Tibial artery (tissue), 4 donors: ENCODE results near the gene COBLL1.

Experiments used
- DNase-seq, 2 donors: peaks; one replicate each; pipeline ENCODE4 v3.0.0-alpha.2; 2019
- H3K27ac ChIP-seq, 2 donors: fragments of 200-600 bp; sonication (generic) in 1 of 2; 1 replicate in 1 of 2; 2 replicates in 1 of 2; pipeline ENCODE4 v1.5.1; 2018 to 2019; ENCODE audit warnings: mild to moderate bottlenecking in 1 of 2
- H3K27me3 ChIP-seq, 2 donors: fragments of 200-600 bp; sonication (generic) in 1 of 2; one replicate each; pipeline versions ENCODE4 v1.5.1 to v1.6.0; 2016 to 2019
- H3K36me3 ChIP-seq, 3 donors: fragments of 200-600 bp; sonication (generic) in 2 of 3; one replicate each; pipeline ENCODE4 v1.5.1; 2016 to 2019; ENCODE audit warnings: mild to moderate bottlenecking in 2 of 3
- H3K4me1 ChIP-seq, 4 donors: fragments of 200-600 bp; sonication (generic) in 2 of 4; 1 replicate in 3 of 4; 2 replicates in 1 of 4; pipeline ENCODE4 v1.5.1; 2016 to 2019
- H3K4me3 ChIP-seq, 2 donors: fragments of 200-600 bp; sonication (generic) in 1 of 2; 1 replicate in 1 of 2; 2 replicates in 1 of 2; pipeline ENCODE4 v1.5.1; 2018 to 2019; ENCODE audit warnings: mild to moderate bottlenecking in 2 of 2
- H3K9me3 ChIP-seq, 3 donors: fragments of 200-600 bp; sonication (generic) in 1 of 3; one replicate each; pipeline ENCODE4 v1.5.1; 2016 to 2019
- CTCF ChIP-seq, 2 experiments: fragments of 200-600 bp in 1 of 2; fragments of 450-650 bp in 1 of 2; IDR thresholded peaks; one replicate each; pipeline ENCODE4 v1.5.1; 2017 to 2019; ENCODE audit warnings: antibody characterized with exemption in 2 of 2, mild to moderate bottlenecking in 1 of 2, moderate library complexity in 1 of 2
- intact Hi-C: fragments of 100-400 bp; cut with DNase I; formaldehyde crosslinking; loops from one replicate; pipeline ENCODE4 v1.15.0; 2023; ENCODE audit warnings: low total_unique reads

The COBLL1 gene

DNA sequence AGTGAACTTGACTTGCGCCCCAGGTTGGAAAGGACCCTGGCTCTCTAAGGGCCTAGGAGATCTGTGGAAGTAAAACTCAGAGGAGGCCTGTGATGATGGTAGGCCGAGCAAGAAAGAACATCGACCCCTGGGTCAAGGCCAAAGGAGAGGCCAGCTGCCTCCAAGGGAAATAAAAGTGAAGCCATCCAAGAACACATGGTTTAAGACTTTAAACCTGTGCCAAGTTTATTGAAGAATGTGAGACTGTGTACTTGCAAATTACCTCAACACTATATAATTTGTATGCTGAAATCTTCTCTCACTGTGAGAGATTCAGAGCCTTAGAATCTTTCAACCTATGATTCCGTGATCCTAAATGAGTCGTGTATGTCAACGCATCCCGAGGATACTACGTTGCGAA, 40.7 kb upstream of the COBLL1 start:
- H3K9me3 ChIP-seq: no peaks in the 10 kb centered on the region
- no peak overlapping the region for H3K4me3 ChIP-seq
- H3K27ac ChIP-seq: no peak overlapping the region
- H3K27me3 ChIP-seq: no peaks in the 10 kb centered on the region
- H3K36me3 ChIP-seq: no peaks in the 10 kb centered on the region
- DNase-seq: no peak
- peaks cover 0 to 36% (median 7%) of the 10 kb centered on the region in 4 donors for H3K4me1 ChIP-seq
- no peak for TF ChIP-seq CTCF (IDR thresholded peaks at IDR 0.05)
- intact Hi-C loops: no loop called here

GRCh38 chr2:164881524-164881923, 39.9 kb upstream of the COBLL1 start:
- Histone ChIP-seq H3K27me3 (no peaks in the 10 kb centered on the region), H3K9me3 (no peaks in the 10 kb centered on the region), H3K4me1 (peaks cover 0 to 36% (median 7%) of the 10 kb centered on the region in 4 donors), H3K27ac (no peak overlapping the region), H3K36me3 (no peaks in the 10 kb centered on the region), H3K4me3 (no peak overlapping the region)
- intact Hi-C loops: no loop called here
- no peak for TF ChIP-seq CTCF (IDR thresholded peaks at IDR 0.05)
- DNase-seq: no peak

DNA sequence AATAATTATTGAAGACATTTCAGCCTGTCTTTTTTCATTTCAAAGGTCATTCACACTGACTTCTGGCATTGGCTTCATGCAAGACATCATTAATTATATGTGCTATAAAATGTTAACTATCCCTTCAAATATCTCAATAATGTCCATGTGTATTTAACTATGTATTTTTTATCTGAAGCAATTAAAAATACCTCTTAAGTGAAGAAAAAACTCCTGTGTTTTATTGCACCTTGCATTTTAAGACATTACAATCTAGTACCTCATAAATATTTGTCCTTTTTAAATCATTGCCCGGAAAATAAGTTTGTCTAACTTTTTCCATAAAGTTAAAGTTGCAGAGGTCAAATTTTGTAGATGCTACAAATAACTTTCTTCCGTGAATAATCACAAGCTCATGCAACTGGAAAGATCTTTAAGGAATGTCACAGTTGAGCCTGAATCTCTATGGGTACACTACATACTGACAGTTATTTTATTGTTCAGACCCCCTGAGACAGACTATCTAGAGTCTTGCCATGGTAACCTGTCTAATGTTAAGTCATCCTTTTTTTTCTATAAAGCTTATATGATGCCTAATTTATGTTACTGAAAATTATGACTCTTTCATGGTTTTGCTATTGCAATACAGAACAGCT, 38.4 kb upstream of the COBLL1 start:
- H3K27me3 ChIP-seq: no peaks in the 10 kb centered on the region
- no peaks in the 10 kb centered on the region for H3K9me3 ChIP-seq
- H3K4me1 ChIP-seq: peaks cover 0 to 36% (median 7%) of the 10 kb centered on the region in 4 donors
- no peak overlapping the region for H3K4me3 ChIP-seq
- H3K27ac ChIP-seq: no peak overlapping the region
- no peaks in the 10 kb centered on the region for H3K36me3 ChIP-seq
- DNase-seq: no peak
- intact Hi-C loops: no loop called here
- no peak for TF ChIP-seq CTCF (IDR thresholded peaks at IDR 0.05)

DNA sequence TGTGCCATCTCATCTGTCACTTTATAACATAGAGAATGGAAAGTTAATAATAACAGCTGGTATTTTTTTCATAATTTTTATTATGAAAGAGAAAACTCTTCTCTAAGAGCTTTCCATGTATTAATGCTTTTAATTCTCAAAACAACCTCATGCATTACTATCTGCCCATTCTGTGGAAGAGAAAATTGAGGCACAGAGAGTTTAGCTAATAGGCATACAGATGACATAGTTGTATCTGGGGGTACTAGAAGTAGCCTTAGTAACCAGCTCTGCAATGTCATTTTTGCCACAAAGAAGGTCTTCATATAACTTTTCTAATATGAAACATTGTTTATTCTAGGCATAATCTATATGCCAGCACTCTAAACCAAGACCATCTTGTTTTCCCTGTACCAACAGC, 36.3 kb upstream of the COBLL1 start:
- no peaks in the 10 kb centered on the region for H3K9me3 ChIP-seq
- intact Hi-C loops: no loop called here
- no peak overlapping the region for H3K4me3 ChIP-seq
- H3K4me1 ChIP-seq: peaks cover 0 to 36% (median 7%) of the 10 kb centered on the region in 4 donors
- DNase-seq: no peak
- no peak for TF ChIP-seq CTCF (IDR thresholded peaks at IDR 0.05)
- H3K27me3 ChIP-seq: no peaks in the 10 kb centered on the region
- H3K27ac ChIP-seq: no peak overlapping the region
- H3K36me3 ChIP-seq: no peaks in the 10 kb centered on the region

DNA sequence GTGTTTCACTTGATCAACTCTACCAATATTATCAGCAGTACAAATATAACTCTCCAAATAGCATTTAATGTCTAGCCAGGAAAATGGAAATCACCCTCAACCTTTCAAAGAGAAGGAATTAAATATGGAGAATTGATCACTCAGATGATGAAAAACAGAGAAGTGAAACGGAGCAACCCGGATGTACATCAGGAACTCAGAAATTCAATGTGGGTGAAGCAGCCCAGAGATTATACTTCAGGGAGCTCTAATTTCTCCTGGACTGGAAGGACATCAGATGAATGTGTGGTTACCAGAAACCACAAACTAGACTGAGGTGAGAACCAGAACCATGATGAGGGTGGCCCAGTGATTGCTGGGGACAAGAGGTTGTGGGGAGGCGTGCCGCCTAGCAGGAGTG, 35.5 kb upstream of the COBLL1 start:
- H3K4me1 ChIP-seq: peaks cover 0 to 31% (median 6%) of the 10 kb centered on the region in 4 donors
- no peak overlapping the region for H3K4me3 ChIP-seq
- H3K36me3 ChIP-seq: no peaks in the 10 kb centered on the region
- H3K9me3 ChIP-seq: no peaks in the 10 kb centered on the region
- TF ChIP-seq CTCF (IDR thresholded peaks at IDR 0.05): no peak
- no peaks in the 10 kb centered on the region for H3K27me3 ChIP-seq
- H3K27ac ChIP-seq: no peak overlapping the region
- intact Hi-C loops: no loop called here
- no peak for DNase-seq
